Measurements from ENCODE around the gene PHETA2.
"Not testable (repeated sequence)": the region's sequence is repeated elsewhere in the genome, so short reads cannot be mapped to it uniquely, and the experiment has no call there.

PHETA2 gene

GRCh38 chr22:42104332-42104860 lies 30.3 kb downstream of the PHETA2 start:
- not testable (repeated sequence) for DNase-seq (ENCODE audit: low read depth in 2 of 2)

DNA sequence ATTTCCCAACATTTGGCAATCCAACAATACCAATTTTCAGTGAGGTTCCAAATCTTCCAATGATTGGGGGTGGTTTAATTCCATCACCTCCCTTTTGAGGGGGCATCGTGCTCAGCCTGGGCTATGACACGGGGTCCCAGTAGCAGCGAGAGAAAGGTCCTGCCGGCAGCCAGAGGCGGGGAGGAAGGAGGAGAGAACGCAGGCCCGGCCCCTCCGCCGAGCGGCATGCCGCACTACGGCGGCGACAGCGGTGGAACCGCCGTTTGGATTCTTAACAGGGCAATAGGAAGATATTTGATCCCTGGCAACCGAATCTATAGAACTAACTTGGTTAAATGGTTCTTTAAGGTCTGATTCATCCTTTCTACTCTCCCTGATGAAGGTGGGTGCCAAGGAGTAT lies 34.8 kb downstream of the PHETA2 start:
- no peak for DNase-seq (ENCODE audit: low read depth in 2 of 2)

GRCh38 chr22:42111798-42112197 lies 37.8 kb downstream of the PHETA2 start:
- DNase-seq (ENCODE audit: low read depth in 2 of 2), result no peak

GRCh38 chr22:42112793-42113192 lies 38.7 kb downstream of the PHETA2 start:
- DNase-seq (ENCODE audit: low read depth in 2 of 2), result not testable (repeated sequence)

GRCh38 chr22:42114721-42115120 lies 40.7 kb downstream of the PHETA2 start:
- no peak for DNase-seq (ENCODE audit: low read depth in 2 of 2)

GRCh38 chr22:42115420-42115830 lies 41.4 kb downstream of the PHETA2 start:
- not testable (repeated sequence) for DNase-seq (ENCODE audit: low read depth in 2 of 2)

DNA sequence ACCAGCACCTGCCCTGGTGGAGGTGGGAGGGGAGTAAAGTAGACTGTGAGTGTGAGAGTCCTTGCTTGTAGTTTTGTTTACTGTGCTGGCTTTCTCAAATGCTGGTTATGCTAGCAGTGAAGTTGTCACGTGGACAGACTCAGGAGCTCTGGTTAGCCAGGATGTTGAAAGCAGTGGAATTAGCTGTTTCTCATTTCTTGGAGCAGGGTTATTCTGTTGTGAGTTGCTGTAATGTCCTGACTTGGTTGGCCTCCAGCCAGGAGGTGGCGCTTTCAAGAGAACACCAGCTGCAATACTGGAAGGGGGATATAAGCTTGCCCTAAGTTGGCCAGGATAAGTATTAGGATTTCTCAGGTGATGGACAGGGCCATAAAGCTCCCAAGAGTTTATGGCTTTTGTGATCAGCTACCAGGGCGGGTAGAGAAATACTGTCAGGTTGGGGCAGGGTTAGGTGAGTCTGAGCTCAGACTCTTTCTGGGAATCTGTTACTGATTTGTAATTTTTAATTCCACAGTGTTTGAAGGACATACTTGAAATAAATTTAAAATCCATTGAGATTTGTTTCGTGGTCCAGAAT lies 42.9 kb downstream of the PHETA2 start:
- no peak for DNase-seq (ENCODE audit: low read depth in 2 of 2)

- not testable (repeated sequence) for DNase-seq (ENCODE audit: low read depth in 2 of 2)
These were observed 46.4 kb downstream of the PHETA2 start for GRCh38 chr22:42120231-42121021.

- not testable (repeated sequence) for DNase-seq (ENCODE audit: low read depth in 2 of 2)
These were observed 49.5 kb downstream of the PHETA2 start for GRCh38 chr22:42123529-42123928.

- no peak for DNase-seq (ENCODE audit: low read depth in 2 of 2)
These were observed 53.6 kb downstream of the PHETA2 start for GRCh38 chr22:42127606-42128005.

DNA sequence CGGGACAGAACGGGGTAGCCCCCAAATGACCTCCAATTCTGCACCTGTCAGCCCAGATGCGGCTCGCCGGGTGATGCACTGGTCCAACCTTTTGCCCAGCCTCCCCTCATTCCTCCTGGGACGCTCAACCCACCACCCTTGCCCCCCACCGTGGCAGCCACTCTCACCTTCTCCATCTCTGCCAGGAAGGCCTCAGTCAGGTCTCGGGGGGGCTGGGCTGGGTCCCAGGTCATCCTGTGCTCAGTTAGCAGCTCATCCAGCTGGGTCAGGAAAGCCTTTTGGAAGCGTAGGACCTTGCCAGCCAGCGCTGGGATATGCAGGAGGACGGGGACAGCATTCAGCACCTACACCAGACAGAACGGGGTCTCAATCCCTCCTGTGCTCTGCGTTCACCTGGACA lies 54.0 kb downstream of the PHETA2 start:
- not testable (repeated sequence) for DNase-seq (ENCODE audit: low read depth in 2 of 2)

Data from fibroblast of skin of left quadriceps (primary cell).